HG02852 (cell line): Measurements from ENCODE around the gene ADAMTS10.
"Not testable (repeated sequence)": the region's sequence is repeated elsewhere in the genome, so short reads cannot be mapped to it uniquely, and the experiment has no call there.

Experiments
- ATAC-seq: cut with Tn5 transposase; IDR thresholded peaks from one replicate; pipeline ENCODE4 v1.9.1; 2021; ENCODE audit warnings: mild to moderate bottlenecking, moderate library complexity; ENCODE audit not compliant: unreplicated experiment

Gene ADAMTS10

GRCh38 chr19:8564866-8565265, 45.6 kb downstream of the ADAMTS10 start:
- ATAC-seq: not testable (repeated sequence)

- ATAC-seq: no peak
Observed at GRCh38 chr19:8561075-8561764, 49.3 kb downstream of the ADAMTS10 start.

- ATAC-seq: no peak
Observed at GRCh38 chr19:8558325-8558724, 52.2 kb downstream of the ADAMTS10 start.

- ATAC-seq: no peak
Observed at GRCh38 chr19:8557642-8558238, 52.8 kb downstream of the ADAMTS10 start.

- not testable (repeated sequence) for ATAC-seq
Observed at GRCh38 chr19:8553729-8554128, 56.8 kb downstream of the ADAMTS10 start.

- ATAC-seq: no peak
Observed at GRCh38 chr19:8552810-8553209, 57.7 kb downstream of the ADAMTS10 start.

- no peak for ATAC-seq
Observed at GRCh38 chr19:8550070-8550469, 60.4 kb downstream of the ADAMTS10 start.

- ATAC-seq: no peak
Observed at GRCh38 chr19:8545743-8546142, 64.8 kb downstream of the ADAMTS10 start.

GRCh38 chr19:8544168-8544567, 66.3 kb downstream of the ADAMTS10 start:
- no peak for ATAC-seq

GRCh38 chr19:8539621-8540149, 70.8 kb downstream of the ADAMTS10 start:
- ATAC-seq: no peak

- no peak for ATAC-seq
Observed at GRCh38 chr19:8537099-8537498, 73.4 kb downstream of the ADAMTS10 start.

- no peak for ATAC-seq
Observed at GRCh38 chr19:8536282-8536681, 74.2 kb downstream of the ADAMTS10 start.

- no peak for ATAC-seq
Observed at GRCh38 chr19:8532225-8532624, 78.3 kb downstream of the ADAMTS10 start.

GRCh38 chr19:8531470-8531869, 79.0 kb downstream of the ADAMTS10 start:
- no peak for ATAC-seq
